OCI-LY1 (cell line): ENCODE results near the gene MDC1.

Source experiments
- CTCF ChIP-seq: fragments of 200-600 bp; sonication (generic), shearing (Covaris generic); IDR thresholded peaks from 2 replicates; pipeline ENCODE4 v1.5.1; 2017; ENCODE audit warnings: mild to moderate bottlenecking, antibody characterized with exemption, low read length, moderate library complexity, mixed read lengths
- EZH2 ChIP-seq: fragments of 200-600 bp; sonication (generic), shearing (Covaris generic); IDR thresholded peaks from 2 replicates; pipeline ENCODE4 v1.8.0; 2017; ENCODE audit warnings: borderline replicate concordance, mixed run types, mild to moderate bottlenecking, antibody characterized with exemption, low read length, moderate library complexity, mixed read lengths

GRCh38 chr6:30678964-30679726, 37.9 kb downstream of the MDC1 start:
- TF ChIP-seq CTCF (peak; percentile 96), EZH2 (no peak)
